OCI-LY7 (cell line): ENCODE results near the gene MC5R. TPM values are rescaled to one million over a fixed set of nuclear protein-coding genes. Genes with fewer than 3 reads are reported as not detected.

Experiments used
- BruUV-seq: library from RNA; stranded (reverse); fragments of 400-500 nt; replicated peaks from 2 replicates; lab custom pipeline; 2021; lab: Mats Ljungman, UMichigan
- CTCF ChIA-PET: fragments of 300-600 bp; sonication (Branson Sonifier 250); formaldehyde crosslinking; loops from one replicate; lab custom pipeline; 2022; ENCODE audit warnings: antibody characterized with exemption; ENCODE audit not compliant: unreplicated experiment; lab: Charles Lee
- POLR2A ChIA-PET: fragments of 300-600 bp; sonication (Branson Sonifier 250); formaldehyde crosslinking; loops from one replicate; lab custom pipeline; 2022; ENCODE audit warnings: antibody characterized with exemption; lab: Charles Lee
- DNase-seq: peaks from one replicate; pipeline ENCODE4 v3.0.0-alpha.2; 2015; ENCODE audit warnings: low spot score
- H2AFZ ChIP-seq: fragments of 200-600 bp; sonication (generic), shearing (Covaris generic); 2 replicates; pipeline ENCODE4 v1.6.1; 2014; ENCODE audit warnings: mild to moderate bottlenecking, antibody characterized with exemption, low read length, moderate library complexity
- H3K27ac ChIP-seq: fragments of 200-600 bp; sonication (generic); 2 replicates; pipeline ENCODE4 v1.5.1; 2014; ENCODE audit warnings: mixed run types, low read depth, mild to moderate bottlenecking, moderate library complexity, low read length, inconsistent platforms; ENCODE audit not compliant: poor library complexity, severe bottlenecking
- H3K36me3 ChIP-seq: fragments of 200-600 bp; sonication (generic); 2 replicates; pipeline ENCODE4 v1.6.1; 2014; ENCODE audit warnings: mild to moderate bottlenecking, antibody characterized with exemption, low read length, moderate library complexity, mixed read lengths; ENCODE audit not compliant: insufficient read depth
- H3K4me1 ChIP-seq: fragments of 200-600 bp; sonication (generic); 2 replicates; pipeline ENCODE4 v1.5.1; 2014; ENCODE audit warnings: mild to moderate bottlenecking, low read length; ENCODE audit not compliant: insufficient read depth, poor library complexity, severe bottlenecking
- H3K4me2 ChIP-seq: fragments of 200-600 bp; sonication (generic); 2 replicates; pipeline ENCODE4 v1.6.1; 2014; ENCODE audit warnings: mild to moderate bottlenecking, low read length
- H3K4me3 ChIP-seq: fragments of 200-600 bp; sonication (generic); 2 replicates; pipeline ENCODE4 v1.5.1; 2014; ENCODE audit warnings: mild to moderate bottlenecking, low read depth, low read length; ENCODE audit not compliant: poor library complexity, severe bottlenecking
- H3K79me2 ChIP-seq: fragments of 200-600 bp; sonication (generic); 2 replicates; pipeline ENCODE4 v1.6.1; 2016; ENCODE audit warnings: low read depth, mild to moderate bottlenecking, low read length, moderate library complexity, mixed read lengths; ENCODE audit not compliant: insufficient read depth
- H3K9me2 ChIP-seq: fragments of 200-600 bp; sonication (generic); 2 replicates; pipeline ENCODE4 v1.6.1; 2016; ENCODE audit warnings: mild to moderate bottlenecking, low read length, mixed read lengths; ENCODE audit not compliant: insufficient read depth
- H3K9me3 ChIP-seq: fragments of 200-600 bp; sonication (generic); 2 replicates; pipeline ENCODE4 v1.6.1; 2014; ENCODE audit warnings: mild to moderate bottlenecking, mixed run types, low read length, mixed read lengths
- H4K20me1 ChIP-seq: fragments of 200-600 bp; sonication (generic); 2 replicates; pipeline ENCODE4 v1.6.1; 2014; ENCODE audit warnings: mild to moderate bottlenecking, antibody characterized with exemption, low read length, moderate library complexity, mixed read lengths; ENCODE audit not compliant: insufficient read depth
- EZH2phosphoT487 ChIP-seq: fragments of 200-600 bp; sonication (generic); IDR thresholded peaks from 2 replicates; pipeline ENCODE4 v1.6.1; 2018; ENCODE audit warnings: low read depth, borderline replicate concordance, mild to moderate bottlenecking, mixed run types, antibody characterized with exemption, low read length, moderate library complexity, mixed read lengths
- intact Hi-C: fragments of 100-400 bp; cut with micrococcal nuclease; formaldehyde crosslinking; loops from one replicate; pipeline ENCODE4 v1.10.0; 2022; ENCODE audit not compliant: unreplicated experiment
- total RNA-seq, 2 experiments: library from RNA; depleted of rRNA in 1 of 2; stranded (reverse); fragments of >200 nt in 1 of 2; shearing (Covaris generic) in 1 of 2; gene quantifications; 2 replicates each; pipeline ENCODE4 v1.2.3, GENCODE V29; 2014 to 2022
- TF ChIP-seq, protein P1 (sequence below): fragments of 200-600 bp; sonication (generic); conservative IDR thresholded peaks from 2 replicates; pipeline ENCODE4 v1.5.1; 2014; ENCODE audit warnings: mild to moderate bottlenecking, antibody characterized with exemption, low read length, moderate library complexity, mixed read lengths

MC5R gene
- total RNA-seq, 2 experiments from 2014 or later, result not detected

DNA sequence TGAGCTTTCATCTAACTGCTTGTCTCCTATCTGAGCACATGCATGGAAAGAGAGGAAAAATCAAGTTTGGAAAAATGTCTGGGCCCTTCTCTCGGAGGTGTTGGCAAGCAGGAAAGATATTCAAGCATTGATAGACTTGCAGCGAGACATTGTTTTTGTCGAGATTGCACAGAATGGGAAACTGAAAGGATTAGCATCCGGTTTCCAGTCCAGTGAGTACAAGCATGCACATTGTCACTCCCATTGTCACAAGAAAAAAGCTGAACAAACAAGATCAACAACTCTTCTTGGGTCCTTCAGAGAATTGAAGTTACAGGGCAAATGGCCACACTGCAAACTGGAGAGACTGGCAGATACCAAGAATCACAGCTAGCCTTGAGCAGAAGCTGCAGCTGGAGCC is 19.6 kb upstream of the MC5R start:
- H3K36me3 ChIP-seq, result no peaks in the 10 kb centered on the region
- no peaks in the 10 kb centered on the region for H3K79me2 ChIP-seq
- no peak for TF ChIP-seq EZH2phosphoT487
- TF ChIP-seq, protein P1, sequence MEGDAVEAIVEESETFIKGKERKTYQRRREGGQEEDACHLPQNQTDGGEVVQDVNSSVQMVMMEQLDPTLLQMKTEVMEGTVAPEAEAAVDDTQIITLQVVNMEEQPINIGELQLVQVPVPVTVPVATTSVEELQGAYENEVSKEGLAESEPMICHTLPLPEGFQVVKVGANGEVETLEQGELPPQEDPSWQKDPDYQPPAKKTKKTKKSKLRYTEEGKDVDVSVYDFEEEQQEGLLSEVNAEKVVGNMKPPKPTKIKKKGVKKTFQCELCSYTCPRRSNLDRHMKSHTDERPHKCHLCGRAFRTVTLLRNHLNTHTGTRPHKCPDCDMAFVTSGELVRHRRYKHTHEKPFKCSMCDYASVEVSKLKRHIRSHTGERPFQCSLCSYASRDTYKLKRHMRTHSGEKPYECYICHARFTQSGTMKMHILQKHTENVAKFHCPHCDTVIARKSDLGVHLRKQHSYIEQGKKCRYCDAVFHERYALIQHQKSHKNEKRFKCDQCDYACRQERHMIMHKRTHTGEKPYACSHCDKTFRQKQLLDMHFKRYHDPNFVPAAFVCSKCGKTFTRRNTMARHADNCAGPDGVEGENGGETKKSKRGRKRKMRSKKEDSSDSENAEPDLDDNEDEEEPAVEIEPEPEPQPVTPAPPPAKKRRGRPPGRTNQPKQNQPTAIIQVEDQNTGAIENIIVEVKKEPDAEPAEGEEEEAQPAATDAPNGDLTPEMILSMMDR, result no peak
- H3K4me1 ChIP-seq, result no peaks in the 10 kb centered on the region
- BruUV-seq, result no TSS peak
- H3K4me3 ChIP-seq, result no peak overlapping the region
- H3K4me2 ChIP-seq, result peak overlapping the region; percentile 44; the same call in 1 of the 2 replicates
- H4K20me1 ChIP-seq, result no peaks in the 10 kb centered on the region
- CTCF ChIA-PET, result no interaction called here
- H2AFZ ChIP-seq, result no peak overlapping the region
- no peaks in the 10 kb centered on the region for H3K9me2 ChIP-seq
- intact Hi-C loops, result no loop called here
- no peaks in the 10 kb centered on the region for H3K9me3 ChIP-seq
- POLR2A ChIA-PET, result no interaction called here
- H3K27ac ChIP-seq, result no peak overlapping the region
- DNase-seq, result no peak

DNA sequence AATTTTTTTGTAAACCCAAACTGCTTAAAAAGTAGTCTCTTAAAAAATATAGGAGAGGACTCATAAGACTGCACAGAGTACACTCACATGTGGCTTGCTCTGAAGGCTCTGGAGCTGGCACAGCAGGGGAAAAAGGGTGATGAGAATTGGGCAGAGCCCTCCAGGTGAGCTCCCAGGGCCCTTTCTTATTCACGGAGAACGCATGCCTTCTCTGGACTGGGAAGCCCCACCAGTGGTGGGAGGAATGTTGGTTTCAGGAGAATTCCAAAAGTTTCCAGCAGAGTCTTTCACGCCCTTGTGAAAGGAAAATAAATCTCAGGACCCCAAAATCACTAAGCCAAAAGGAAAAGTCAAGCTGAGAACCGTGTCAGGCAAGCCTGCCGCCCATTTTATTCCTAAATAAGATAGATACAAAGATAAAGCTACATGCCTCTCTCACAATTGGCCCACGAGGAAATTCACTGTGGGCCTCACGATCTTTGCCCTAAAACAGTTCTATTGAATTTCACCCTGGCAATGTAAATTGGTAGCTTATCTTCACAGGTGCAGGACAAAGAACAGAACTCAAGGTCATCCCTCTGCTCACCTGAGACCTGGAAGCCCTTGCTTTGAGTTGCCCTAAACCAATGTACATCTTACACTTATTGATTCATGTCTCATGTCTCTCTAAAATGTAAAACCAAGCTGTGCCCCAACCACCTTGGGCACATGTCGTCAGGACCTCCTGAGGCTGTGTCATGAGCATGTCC is 15.5 kb upstream of the MC5R start:
- H3K9me3 ChIP-seq, result no peaks in the 10 kb centered on the region
- no peak overlapping the region for H3K4me2 ChIP-seq
- no peak for DNase-seq
- ChIA-PET POLR2A (no interaction called here), CTCF (no interaction called here)
- no peaks in the 10 kb centered on the region for H3K9me2 ChIP-seq
- no peaks in the 10 kb centered on the region for H3K4me1 ChIP-seq
- no peaks in the 10 kb centered on the region for H3K36me3 ChIP-seq
- no peak overlapping the region for H3K4me3 ChIP-seq
- no TSS peak for BruUV-seq
- no peaks in the 10 kb centered on the region for H3K79me2 ChIP-seq
- H3K27ac ChIP-seq, result no peak overlapping the region
- no peaks in the 10 kb centered on the region for H4K20me1 ChIP-seq
- intact Hi-C loops, result no loop called here
- no peak for TF ChIP-seq EZH2phosphoT487
- TF ChIP-seq, protein P1, result no peak
- H2AFZ ChIP-seq, result no peak overlapping the region

GRCh38 chr18:13809043-13809430 is 14.9 kb upstream of the MC5R start:
- H3K79me2 ChIP-seq, result no peaks in the 10 kb centered on the region
- H3K27ac ChIP-seq, result no peak overlapping the region
- H3K4me3 ChIP-seq, result no peak overlapping the region
- no peaks in the 10 kb centered on the region for H3K9me3 ChIP-seq
- H3K36me3 ChIP-seq, result no peaks in the 10 kb centered on the region
- H2AFZ ChIP-seq, result no peak overlapping the region
- no peaks in the 10 kb centered on the region for H3K9me2 ChIP-seq
- POLR2A ChIA-PET, result no interaction called here
- no peak overlapping the region for H3K4me2 ChIP-seq
- CTCF ChIA-PET, result no interaction called here
- intact Hi-C loops, result no loop called here
- no TSS peak for BruUV-seq
- TF ChIP-seq, protein P1, result no peak
- no peak for TF ChIP-seq EZH2phosphoT487
- H4K20me1 ChIP-seq, result no peaks in the 10 kb centered on the region
- no peak for DNase-seq
- H3K4me1 ChIP-seq, result no peaks in the 10 kb centered on the region
